Loucy (cell line): ENCODE results near the gene DENND5B.

Source experiments
- H2AFZ ChIP-seq: fragments of 200-600 bp; sonication (generic); 2 replicates; pipeline ENCODE4 v1.6.0; 2016; ENCODE audit warnings: antibody characterized with exemption, mild to moderate bottlenecking, low read length, moderate library complexity
- H3F3A ChIP-seq: fragments of 200-600 bp; 2 replicates; pipeline ENCODE4 v1.6.0; 2016; ENCODE audit warnings: antibody characterized with exemption, low read depth, mild to moderate bottlenecking
- H3K27me3 ChIP-seq: fragments of 200-600 bp; sonication (generic); 2 replicates; pipeline ENCODE4 v1.6.1; 2014; ENCODE audit warnings: low read length, mild to moderate bottlenecking; ENCODE audit not compliant: insufficient read depth, poor library complexity, severe bottlenecking
- H3K36me3 ChIP-seq: fragments of 200-600 bp; sonication (generic); 2 replicates; pipeline ENCODE4 v1.6.1; 2016; ENCODE audit warnings: low read length; ENCODE audit not compliant: insufficient read depth
- H3K4me1 ChIP-seq: fragments of 200-600 bp; sonication (generic); 2 replicates; pipeline ENCODE4 v1.5.1; 2014; ENCODE audit warnings: low read length, mild to moderate bottlenecking; ENCODE audit not compliant: insufficient read depth, poor library complexity, severe bottlenecking
- H3K4me2 ChIP-seq: fragments of 200-600 bp; sonication (generic); 2 replicates; pipeline ENCODE4 v1.6.0; 2014; ENCODE audit warnings: antibody characterized with exemption, low read length, low read depth, mild to moderate bottlenecking; ENCODE audit not compliant: poor library complexity, severe bottlenecking
- H3K4me3 ChIP-seq: fragments of 200-600 bp; sonication (generic); 2 replicates; pipeline ENCODE4 v1.5.1; 2014; ENCODE audit warnings: low read length, mild to moderate bottlenecking, mixed read lengths; ENCODE audit not compliant: poor library complexity, severe bottlenecking
- H3K79me2 ChIP-seq: fragments of 200-600 bp; sonication (generic); 2 replicates; pipeline ENCODE4 v1.6.1; 2014; ENCODE audit warnings: low read length; ENCODE audit not compliant: insufficient read depth
- H3K9ac ChIP-seq: fragments of 200-600 bp; sonication (generic); 2 replicates; pipeline ENCODE4 v1.6.0; 2014; ENCODE audit warnings: mild to moderate bottlenecking, low read depth, low read length, moderate library complexity; ENCODE audit not compliant: poor library complexity, severe bottlenecking
- H3K9me2 ChIP-seq: fragments of 200-600 bp; sonication (generic); replicated peaks from 2 replicates; pipeline ENCODE4 v1.6.1; 2016; ENCODE audit warnings: low read depth, low read length, mixed read lengths
- H3K9me3 ChIP-seq: fragments of 200-600 bp; sonication (generic); 2 replicates; pipeline ENCODE4 v1.6.1; 2014; ENCODE audit warnings: mild to moderate bottlenecking, antibody characterized with exemption, low read length, low read depth; ENCODE audit not compliant: insufficient read depth
- H4K20me1 ChIP-seq: fragments of 200-600 bp; sonication (generic); 2 replicates; pipeline ENCODE4 v1.6.0; 2014; ENCODE audit warnings: antibody characterized with exemption, low read length, mild to moderate bottlenecking; ENCODE audit not compliant: insufficient read depth, poor library complexity, severe bottlenecking
- EZH2phosphoT487 ChIP-seq: fragments of 200-600 bp; IDR thresholded peaks from 2 replicates; pipeline ENCODE4 v1.6.1; 2018; ENCODE audit warnings: antibody characterized with exemption, mild to moderate bottlenecking, moderate library complexity, borderline replicate concordance
- TF ChIP-seq, protein P1 (sequence below): fragments of 200-600 bp; sonication (generic); conservative IDR thresholded peaks from 2 replicates; pipeline ENCODE4 v1.5.1; 2014; ENCODE audit warnings: mild to moderate bottlenecking, antibody characterized with exemption, low read length

DENND5B gene

DNA sequence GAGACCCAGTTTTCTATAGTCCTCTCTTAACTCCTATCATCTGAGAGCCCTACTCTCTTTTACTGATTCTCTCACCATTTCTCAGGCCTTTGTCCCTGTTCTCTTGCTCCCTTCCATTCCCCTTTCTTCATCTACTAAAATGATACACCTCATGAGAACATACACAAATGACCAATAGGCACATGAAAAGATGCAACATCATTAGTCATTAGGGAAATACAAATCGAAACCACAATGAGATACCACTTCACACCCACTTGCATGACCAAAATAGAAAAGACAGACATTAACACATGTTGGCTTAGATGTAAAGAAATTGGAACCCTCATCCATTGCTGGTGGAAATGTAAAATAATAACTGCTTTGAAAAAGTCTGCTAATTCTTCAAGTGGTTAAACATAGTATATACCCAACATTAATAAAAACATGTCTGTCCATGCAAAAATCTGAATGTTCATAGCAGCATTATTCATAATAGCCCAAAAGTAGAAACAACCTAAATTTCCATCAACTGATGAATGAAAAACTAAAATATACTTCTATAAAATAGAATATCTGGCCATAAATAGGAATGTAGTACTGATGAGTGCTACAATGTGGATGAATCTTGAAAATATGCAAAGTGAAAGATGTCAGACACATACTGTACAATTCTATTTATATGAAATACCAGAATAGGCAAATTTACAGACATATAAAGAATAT is 66.0 kb downstream of the DENND5B start:
- H3K36me3 ChIP-seq, result no peaks in the 10 kb centered on the region
- no peaks in the 10 kb centered on the region for H3K79me2 ChIP-seq

DNA sequence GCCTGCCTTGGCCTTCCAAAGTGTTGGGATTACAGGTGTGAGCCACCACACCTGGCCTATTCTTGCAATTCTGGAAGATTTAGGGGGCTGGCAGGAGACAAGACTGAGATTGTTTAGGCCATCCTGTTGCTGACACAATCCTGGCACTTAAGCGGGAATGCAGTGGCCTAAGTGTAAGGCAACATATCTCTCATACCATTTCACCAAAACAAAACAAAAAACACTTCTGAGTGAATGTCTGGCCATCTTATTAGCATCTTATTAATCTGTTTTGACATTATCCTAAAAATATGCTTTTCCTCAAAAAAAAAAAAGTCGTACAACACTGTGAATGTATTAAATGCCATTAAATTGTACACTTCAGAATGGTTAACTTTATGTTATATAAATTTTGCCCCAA is 67.6 kb downstream of the DENND5B start:
- H3K9me3 ChIP-seq, result no peaks in the 10 kb centered on the region
- H3K27me3 ChIP-seq, result no peaks in the 10 kb centered on the region
- H3K4me2 ChIP-seq, result no peak overlapping the region
- H3F3A ChIP-seq, result no peaks in the 10 kb centered on the region
- no peak overlapping the region for H3K4me3 ChIP-seq
- H4K20me1 ChIP-seq, result no peaks in the 10 kb centered on the region
- H3K9me2 ChIP-seq, result no peaks in the 10 kb centered on the region
- H3K4me1 ChIP-seq, result peaks cover 6% of the 10 kb centered on the region
- H3K79me2 ChIP-seq, result no peaks in the 10 kb centered on the region
- no peaks in the 10 kb centered on the region for H3K36me3 ChIP-seq
- H3K9ac ChIP-seq, result no peak overlapping the region
- H2AFZ ChIP-seq, result no peak overlapping the region
- TF ChIP-seq, protein P1, sequence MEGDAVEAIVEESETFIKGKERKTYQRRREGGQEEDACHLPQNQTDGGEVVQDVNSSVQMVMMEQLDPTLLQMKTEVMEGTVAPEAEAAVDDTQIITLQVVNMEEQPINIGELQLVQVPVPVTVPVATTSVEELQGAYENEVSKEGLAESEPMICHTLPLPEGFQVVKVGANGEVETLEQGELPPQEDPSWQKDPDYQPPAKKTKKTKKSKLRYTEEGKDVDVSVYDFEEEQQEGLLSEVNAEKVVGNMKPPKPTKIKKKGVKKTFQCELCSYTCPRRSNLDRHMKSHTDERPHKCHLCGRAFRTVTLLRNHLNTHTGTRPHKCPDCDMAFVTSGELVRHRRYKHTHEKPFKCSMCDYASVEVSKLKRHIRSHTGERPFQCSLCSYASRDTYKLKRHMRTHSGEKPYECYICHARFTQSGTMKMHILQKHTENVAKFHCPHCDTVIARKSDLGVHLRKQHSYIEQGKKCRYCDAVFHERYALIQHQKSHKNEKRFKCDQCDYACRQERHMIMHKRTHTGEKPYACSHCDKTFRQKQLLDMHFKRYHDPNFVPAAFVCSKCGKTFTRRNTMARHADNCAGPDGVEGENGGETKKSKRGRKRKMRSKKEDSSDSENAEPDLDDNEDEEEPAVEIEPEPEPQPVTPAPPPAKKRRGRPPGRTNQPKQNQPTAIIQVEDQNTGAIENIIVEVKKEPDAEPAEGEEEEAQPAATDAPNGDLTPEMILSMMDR, result no peak
- no peak for TF ChIP-seq EZH2phosphoT487

More for the DNA sequence above, 66.0 kb downstream of the DENND5B start:
- Histone ChIP-seq H3K9me2 (no peaks in the 10 kb centered on the region), H2AFZ (no peak overlapping the region), H3K27me3 (no peaks in the 10 kb centered on the region), H3K4me3 (no peak overlapping the region), H3K9ac (no peak overlapping the region), H3K9me3 (no peaks in the 10 kb centered on the region), H3K4me1 (peaks cover 6% of the 10 kb centered on the region), H3K4me2 (no peak overlapping the region), H4K20me1 (no peaks in the 10 kb centered on the region), H3F3A (no peaks in the 10 kb centered on the region)
- TF ChIP-seq, protein P1, result no peak
- no peak for TF ChIP-seq EZH2phosphoT487

DNA sequence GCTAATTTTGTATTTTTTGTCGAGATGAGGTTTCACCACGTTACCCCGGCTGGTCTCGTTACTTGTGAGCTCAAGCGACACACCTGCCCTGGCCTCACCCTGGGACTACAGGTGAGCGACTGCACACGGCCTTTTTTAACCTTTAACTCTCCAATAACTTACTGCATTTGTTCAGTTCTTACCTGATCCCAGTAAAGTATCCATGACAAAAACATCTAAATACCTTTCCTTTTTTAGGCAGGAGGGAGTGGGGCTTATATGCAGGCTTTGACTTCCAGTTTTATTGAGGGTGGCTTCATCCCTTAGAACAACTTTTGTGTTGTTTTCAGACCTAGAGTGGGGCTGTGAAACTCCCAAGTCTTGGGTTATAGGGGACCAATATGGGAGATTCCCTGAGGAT is 68.3 kb downstream of the DENND5B start:
- no peaks in the 10 kb centered on the region for H3K27me3 ChIP-seq
- H3K4me3 ChIP-seq, result no peak overlapping the region
- TF ChIP-seq, protein P1, result no peak
- TF ChIP-seq EZH2phosphoT487, result no peak
- H3K4me2 ChIP-seq, result no peak overlapping the region
- H3K9ac ChIP-seq, result no peak overlapping the region
- no peaks in the 10 kb centered on the region for H3K79me2 ChIP-seq
- no peak overlapping the region for H2AFZ ChIP-seq
- H3K9me3 ChIP-seq, result no peaks in the 10 kb centered on the region
- no peaks in the 10 kb centered on the region for H4K20me1 ChIP-seq
- no peaks in the 10 kb centered on the region for H3F3A ChIP-seq
- H3K36me3 ChIP-seq, result no peaks in the 10 kb centered on the region
- H3K4me1 ChIP-seq, result peaks cover 6% of the 10 kb centered on the region
- H3K9me2 ChIP-seq, result no peaks in the 10 kb centered on the region
